ENCODE data around the gene ZNF396.
A peak's percentile ranks its signal among the peaks of the same experiment; 100 is the strongest.

ZNF396 gene

DNA sequence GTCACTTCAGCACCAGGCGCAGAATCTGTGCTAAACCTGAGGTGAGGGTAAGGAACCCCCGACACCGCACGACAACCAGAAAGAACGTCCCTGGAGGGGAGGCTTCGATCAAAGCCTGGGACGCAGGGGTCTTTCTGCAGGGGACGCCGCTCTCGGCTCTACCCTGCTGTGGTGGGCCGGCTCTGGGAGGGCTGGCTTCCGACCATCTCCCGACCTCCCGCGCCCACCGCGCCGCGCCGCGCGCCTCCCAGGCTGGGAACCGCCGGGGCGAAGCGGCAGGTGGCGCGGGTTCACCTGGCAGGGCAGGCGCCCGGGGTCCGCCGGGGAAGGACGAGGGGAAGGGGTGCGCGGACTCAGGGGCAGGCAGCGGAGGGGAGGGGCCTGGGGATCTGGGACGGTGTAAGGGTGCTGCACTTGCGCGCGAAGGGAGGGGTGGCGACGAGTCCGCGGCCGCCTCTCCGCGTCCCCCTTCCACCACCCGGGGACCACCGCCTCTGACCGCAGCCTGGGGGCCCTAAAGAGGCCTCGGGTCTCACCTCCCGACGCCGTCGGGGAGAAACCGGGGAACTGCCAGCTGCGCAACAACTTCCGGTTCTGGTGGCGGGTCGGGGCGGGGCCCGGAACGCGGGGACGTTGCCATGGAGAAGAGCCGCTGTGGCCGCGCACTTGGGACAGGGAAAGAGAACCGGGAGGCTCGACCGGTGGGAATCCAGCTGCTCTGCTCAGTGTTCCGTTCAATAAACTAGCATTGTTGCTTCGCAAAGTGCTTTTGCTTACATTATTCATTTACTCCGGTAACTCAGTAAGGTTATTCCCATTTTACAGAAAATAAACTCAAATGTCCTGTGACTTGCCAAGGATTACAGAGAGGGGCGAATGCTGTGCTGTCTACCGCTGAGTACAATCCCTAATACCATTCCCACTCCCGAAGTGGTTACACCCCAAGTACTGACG lies at the start of gene ZNF396:
Gene ZNF396 (minus strand): TSS at position 596 of the 954 bp plus-strand sequence. CDS start 3,045 bp downstream, outside the sequence.
- DNase-seq: peak; percentile 89

DNA sequence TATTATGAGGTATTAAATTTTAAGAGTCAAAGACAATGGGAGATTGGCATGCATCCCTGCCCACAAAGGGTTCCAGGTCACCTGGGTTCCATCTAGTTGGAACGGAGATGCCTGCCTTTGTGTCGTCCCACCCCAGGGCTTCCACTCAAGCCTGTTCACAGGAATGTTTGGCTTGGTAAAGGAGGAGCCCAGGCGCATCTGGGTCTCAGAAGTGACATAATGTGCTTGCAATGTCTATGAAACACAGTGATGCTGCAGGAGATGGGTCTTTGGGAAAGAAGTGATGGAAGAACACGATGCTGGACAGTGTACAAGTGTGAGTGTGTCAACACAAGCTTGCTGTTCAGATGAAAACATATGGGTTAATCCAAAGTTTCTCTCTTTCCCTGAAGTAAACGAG lies 49.6 kb upstream of the ZNF396 start:
- DNase-seq: no peak

DNA sequence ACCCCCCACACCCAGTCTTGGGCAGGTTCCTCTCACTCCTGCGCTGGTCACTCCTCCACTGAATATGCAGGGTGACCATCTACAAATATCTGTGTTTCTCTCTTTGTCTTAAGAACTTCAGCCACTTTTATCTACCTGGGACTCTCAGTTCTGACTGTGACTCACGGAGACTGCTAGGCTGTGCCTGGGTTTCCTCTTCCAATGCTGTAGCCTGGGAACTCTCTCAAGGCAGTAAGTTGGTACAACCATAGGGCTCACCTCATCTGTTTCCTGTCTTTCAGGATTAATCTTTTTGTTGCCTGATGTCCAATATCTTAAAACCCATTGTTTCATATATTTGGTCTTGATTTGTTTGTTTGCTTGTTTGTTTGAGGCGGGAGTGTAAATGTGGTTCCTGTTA lies 47.2 kb upstream of the ZNF396 start:
- DNase-seq: no peak

DNA sequence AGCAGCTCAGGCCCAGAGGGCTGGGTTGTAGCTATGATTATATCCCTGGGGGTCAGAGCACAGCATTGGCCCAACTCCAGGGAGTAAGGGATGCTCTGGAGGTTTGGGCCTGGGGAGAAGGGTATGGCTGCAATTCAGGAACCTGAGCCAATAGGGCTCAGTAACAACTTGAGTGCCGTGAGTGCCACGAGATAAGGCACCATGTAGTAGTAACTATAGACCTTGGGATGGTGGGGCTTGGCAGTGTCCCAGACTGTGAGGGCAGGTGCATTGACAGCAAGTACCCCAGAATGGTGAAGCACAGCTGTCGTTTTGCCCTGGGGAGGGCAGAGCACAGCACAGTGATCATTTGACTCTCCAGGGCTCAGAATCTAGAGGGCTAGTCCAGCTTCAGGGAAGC lies 45.1 kb upstream of the ZNF396 start:
- DNase-seq: no peak

GRCh38 chr18:35418610-35419009 lies 41.5 kb upstream of the ZNF396 start:
- DNase-seq: no peak

DNA sequence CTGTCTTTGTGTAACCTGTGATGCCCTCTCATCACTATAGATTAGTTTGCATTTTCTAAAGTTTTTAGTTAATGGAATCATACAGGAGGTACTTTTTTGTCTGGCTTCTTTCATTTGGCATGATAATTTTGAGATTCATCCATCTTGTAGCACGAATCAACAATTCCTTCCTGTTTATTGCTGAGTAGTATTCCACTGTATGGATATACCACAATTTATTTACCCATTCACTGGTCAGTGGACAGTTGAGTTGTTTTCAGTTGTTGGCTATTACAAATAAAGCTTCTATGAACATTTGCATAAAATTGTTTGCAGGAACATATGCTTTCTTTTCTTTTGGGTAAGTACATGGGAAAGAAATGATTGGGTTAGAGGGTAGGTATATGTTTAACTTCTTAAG lies 40.1 kb upstream of the ZNF396 start:
- no peak for DNase-seq

DNA sequence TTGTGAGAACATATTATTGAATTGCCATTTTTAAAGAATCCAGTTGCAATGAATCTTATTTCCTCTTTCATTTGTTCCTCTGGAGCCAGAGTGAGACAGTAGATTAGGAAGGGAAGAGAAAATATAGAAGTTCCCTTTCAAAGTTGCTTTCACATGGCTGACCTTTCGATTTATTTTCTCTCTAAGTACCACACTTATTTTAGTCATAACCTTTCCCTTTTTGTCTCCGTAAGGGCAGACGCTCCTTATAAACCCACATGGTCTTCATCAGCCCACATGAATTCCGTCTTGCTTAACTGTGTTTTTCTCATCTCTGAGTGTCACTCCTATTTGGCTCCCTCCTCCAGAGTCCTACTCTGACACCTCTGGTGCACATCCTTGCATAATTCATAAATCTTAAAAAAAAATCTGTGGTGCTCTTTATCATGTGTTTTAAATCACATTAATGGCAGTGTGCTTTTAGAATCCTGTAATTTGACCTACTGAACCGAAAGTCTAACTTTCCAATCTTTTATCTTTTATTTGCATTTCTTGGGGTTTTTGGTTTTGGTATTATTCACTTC lies 38.5 kb upstream of the ZNF396 start:
- DNase-seq: no peak

- no peak for DNase-seq
Measured at GRCh38 chr18:35413163-35413511, 36.0 kb upstream of the ZNF396 start.

- no peak for DNase-seq
Measured at GRCh38 chr18:35411625-35412351, 34.7 kb upstream of the ZNF396 start.

- no peak for DNase-seq
Measured at GRCh38 chr18:35410561-35410960, 33.4 kb upstream of the ZNF396 start.

- no peak for DNase-seq
Measured at GRCh38 chr18:35409911-35410310, 32.8 kb upstream of the ZNF396 start.

GRCh38 chr18:35408843-35409261 lies 31.7 kb upstream of the ZNF396 start:
- no peak for DNase-seq

GRCh38 chr18:35407871-35408481 lies 30.8 kb upstream of the ZNF396 start:
- DNase-seq: peak; percentile 97

- peak; percentile 70 for DNase-seq
Measured at GRCh38 chr18:35406666-35407065, 29.5 kb upstream of the ZNF396 start.

DNA sequence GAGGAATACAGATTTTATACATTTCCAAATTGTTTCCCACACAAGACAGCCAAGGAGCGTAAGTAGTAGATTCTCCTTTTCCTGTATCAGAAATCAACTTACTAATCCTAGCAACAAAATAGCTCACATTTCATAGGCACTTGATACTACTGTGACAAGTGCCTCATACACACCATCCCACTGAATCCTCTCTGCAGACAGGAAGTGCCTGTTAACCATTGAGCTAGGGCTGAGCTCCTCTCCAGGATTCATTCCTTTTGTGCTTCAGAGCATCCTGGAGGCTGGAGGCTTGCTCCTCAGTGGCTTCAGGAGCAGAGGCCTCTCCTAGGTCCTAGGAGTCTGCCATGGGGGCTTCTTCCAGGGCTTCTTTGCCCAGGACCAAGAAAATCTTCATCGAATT lies 20.8 kb upstream of the ZNF396 start:
- DNase-seq: peak; percentile 97

DNA sequence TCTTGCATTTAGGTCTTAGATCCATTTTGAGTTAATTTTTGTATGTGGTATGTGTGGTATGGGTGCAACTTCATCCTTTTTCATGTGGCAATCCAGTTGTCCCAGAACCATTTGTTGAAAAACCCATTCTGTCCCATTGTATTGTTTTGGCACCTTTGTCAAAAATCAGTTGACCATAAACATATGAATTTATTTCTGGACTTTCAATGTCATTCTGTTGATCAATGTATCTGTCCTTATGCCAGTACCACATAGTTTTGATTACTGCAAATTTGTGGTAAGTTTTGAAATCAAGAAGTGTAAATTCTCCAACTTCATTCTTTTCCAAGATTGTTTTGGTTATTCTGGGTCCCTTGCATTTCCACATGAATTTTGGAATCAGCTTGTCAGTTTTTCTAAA lies 16.6 kb upstream of the ZNF396 start:
- DNase-seq: no peak

GRCh38 chr18:35392375-35392774 lies 15.2 kb upstream of the ZNF396 start:
- no peak for DNase-seq

GRCh38 chr18:35390951-35391700 lies 14.0 kb upstream of the ZNF396 start:
- no peak for DNase-seq

DNA sequence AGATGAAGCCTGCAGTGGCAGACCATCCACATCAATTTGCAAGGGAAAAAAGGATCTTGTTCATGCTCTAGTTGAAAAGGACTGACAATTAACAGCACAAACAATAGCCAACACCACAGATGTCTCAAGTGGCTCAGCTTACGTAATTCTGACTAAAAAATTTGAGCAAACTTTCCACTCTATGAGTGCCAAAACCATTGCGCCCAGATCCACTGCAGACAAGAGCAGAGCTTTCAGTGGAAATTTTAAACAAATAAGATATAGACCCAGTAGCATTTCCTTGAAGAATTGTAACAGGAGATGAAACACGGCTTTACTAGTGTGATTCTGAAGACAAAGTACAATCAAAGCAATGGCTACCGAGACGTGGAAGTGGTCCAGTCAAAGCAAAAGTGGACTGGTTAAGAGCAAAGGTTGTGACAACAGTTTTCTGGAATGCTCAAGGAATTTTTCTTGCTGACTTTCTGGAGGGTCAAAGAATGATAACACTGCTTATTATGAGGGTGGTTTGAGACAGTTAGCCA lies 12.0 kb upstream of the ZNF396 start:
- peak; percentile 35 for DNase-seq

DNA sequence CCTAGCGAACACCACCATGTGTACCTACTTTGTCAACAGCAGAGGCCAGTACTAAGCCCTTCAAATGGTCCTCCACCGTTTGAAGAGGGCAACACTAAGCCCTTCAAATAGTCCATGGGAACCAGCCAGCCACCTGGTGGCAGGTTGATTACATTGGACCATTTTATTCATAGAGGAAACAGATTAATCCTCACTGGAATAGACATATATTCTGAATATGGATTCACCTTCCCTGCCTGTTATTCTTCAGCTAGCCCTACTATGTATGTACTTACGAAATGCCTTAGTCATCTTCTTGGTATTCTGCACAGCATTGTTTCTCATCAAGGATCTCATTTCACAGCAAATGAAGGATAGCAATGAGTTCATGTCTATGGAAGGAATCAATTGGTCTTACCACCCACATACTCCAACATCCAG lies 10.0 kb upstream of the ZNF396 start:
- peak; percentile 99 for DNase-seq

DNA sequence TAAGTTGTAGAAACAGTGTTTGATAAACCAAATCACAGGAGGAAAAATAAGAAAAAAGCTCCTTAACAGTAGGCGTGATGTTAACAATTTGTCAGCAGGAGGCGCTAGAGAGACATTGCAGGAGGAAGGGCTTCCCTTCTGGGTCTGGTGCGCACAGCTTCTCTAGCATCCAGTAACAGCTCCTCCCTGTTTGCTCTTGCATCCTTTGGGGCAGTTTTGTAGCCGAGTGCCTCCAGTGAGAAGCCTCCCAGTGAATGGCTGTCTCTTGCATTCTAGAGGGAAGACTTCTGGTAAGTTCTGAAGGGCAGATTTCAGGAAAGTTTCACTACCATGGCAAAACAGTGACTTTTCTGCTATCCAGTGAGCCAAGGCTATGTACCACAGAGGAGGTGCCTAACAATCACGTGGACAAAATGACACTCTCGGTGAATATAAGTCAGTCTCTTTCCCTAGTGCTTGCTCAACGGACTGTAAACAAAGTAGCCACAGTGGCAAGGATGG lies 9.5 kb upstream of the ZNF396 start:
- DNase-seq: peak; percentile 99

DNA sequence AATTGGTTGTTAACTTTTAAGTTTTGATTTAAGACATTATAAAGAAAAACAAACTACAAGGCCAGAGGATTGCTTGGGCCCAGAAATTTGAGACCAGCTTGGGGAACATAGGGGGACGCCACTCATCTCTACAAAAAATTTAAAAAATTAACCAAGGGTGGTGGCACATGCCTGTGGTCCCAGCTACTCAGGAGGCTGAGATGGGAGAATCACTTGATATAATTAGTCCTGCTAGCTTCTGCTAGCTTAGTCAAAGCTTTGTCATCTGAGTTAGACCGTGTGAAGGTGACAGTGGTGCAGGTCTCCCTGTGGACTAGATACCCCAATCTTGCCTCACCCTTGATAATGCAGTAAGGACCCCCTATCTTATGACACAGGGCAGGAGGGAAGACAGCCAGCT lies 6.0 kb upstream of the ZNF396 start:
- no peak for DNase-seq

Measured in NCI-H510A treated with DMSO at 0.1 percent for 48 hours (cell line).